ENCODE data around the gene NAA15. TPM values are rescaled to one million over a fixed set of nuclear protein-coding genes. Genes with fewer than 3 reads are reported as not detected.

Gene NAA15
- total RNA-seq, 4 donors from 2014 or later: 30.0 to 42.3 (median 33.2) TPM

DNA sequence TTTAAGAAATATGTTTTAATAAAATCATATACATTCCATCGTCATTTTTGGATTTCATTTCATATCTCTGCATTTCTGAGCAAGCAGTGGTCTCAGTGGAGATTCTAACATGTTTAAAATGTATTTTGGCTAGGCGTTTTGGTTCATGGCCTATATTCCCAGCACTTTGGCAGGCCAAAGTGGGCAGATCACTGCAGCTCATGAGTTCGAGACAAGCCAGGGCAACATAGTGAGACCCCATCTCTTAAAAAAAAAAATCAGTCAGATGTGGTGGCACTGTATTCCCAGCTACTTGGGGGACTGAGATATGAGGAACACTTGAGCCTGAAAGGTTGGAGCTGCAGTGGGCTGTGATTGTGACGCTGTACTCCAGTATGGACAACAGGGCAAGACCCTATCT lies 85.1 kb downstream of the NAA15 start:
- H3K27me3 ChIP-seq: no peaks in the 10 kb centered on the region
- TF ChIP-seq, protein P1, sequence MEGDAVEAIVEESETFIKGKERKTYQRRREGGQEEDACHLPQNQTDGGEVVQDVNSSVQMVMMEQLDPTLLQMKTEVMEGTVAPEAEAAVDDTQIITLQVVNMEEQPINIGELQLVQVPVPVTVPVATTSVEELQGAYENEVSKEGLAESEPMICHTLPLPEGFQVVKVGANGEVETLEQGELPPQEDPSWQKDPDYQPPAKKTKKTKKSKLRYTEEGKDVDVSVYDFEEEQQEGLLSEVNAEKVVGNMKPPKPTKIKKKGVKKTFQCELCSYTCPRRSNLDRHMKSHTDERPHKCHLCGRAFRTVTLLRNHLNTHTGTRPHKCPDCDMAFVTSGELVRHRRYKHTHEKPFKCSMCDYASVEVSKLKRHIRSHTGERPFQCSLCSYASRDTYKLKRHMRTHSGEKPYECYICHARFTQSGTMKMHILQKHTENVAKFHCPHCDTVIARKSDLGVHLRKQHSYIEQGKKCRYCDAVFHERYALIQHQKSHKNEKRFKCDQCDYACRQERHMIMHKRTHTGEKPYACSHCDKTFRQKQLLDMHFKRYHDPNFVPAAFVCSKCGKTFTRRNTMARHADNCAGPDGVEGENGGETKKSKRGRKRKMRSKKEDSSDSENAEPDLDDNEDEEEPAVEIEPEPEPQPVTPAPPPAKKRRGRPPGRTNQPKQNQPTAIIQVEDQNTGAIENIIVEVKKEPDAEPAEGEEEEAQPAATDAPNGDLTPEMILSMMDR (IDR thresholded peaks at IDR 0.05): no peak
- TF ChIP-seq EP300 (IDR thresholded peaks at IDR 0.05) (no peak), POLR2A (IDR thresholded peaks at IDR 0.05) (no peak)
- no peak for DNase-seq (ENCODE audit: low spot score in 2 of 2)
- no peaks in the 10 kb centered on the region for H3K4me1 ChIP-seq
- WGBS, 2 donors: 91 to 92% methylated on average over 4 of the region's 4 CpGs
- H3K36me3 ChIP-seq: peaks cover 0 to 49% (median 11%) of the 10 kb centered on the region in 3 donors
- no peak overlapping the region for H3K27ac ChIP-seq
- no peak overlapping the region for H3K4me3 ChIP-seq
- H3K9me3 ChIP-seq: no peaks in the 10 kb centered on the region

DNA sequence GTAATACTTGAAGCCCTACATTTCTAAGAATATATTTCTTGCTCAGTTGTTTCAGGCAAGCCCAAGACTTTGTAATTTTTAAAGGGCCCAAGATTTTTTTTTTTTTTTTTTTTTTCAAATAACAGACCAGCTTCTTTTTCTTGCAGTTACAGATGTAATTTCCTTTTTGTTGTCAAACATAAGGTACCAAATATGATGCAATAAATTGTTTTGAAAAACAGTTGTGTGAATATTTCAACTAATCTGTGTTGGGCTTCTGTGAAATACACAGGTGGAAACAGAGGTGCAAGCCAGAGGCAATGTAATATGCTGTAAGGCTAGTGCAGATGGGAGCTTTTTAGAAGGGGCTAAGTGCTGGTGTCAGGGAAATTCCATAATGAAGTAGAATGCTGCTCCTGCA lies 87.8 kb downstream of the NAA15 start:
- no peak overlapping the region for H3K4me3 ChIP-seq
- TF ChIP-seq EP300 (IDR thresholded peaks at IDR 0.05) (no peak), POLR2A (IDR thresholded peaks at IDR 0.05) (no peak)
- TF ChIP-seq, protein P1 (IDR thresholded peaks at IDR 0.05): no peak
- no peak for DNase-seq (ENCODE audit: low spot score in 2 of 2)

DNA sequence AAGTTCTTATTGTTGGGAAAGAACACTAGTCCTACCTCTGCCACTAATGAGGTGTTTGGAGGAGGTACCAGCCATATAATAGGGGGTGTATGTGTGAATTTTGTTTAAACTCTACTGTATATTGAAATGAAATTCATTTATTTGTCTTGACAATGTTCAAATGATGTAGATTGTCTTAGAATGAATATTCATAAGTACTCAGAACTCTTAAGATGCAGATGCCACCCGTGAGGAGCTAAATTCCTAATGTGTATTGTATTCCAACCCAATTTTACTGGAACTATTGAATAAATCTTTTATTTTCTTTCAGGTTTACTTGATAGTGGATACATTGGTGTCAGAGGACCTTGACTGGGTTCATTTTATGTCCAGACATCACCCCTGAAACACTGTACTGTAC lies 88.7 kb downstream of the NAA15 start:
- Histone ChIP-seq H3K36me3 (peaks cover 0 to 61% (median under 1%) of the 10 kb centered on the region in 3 donors), H3K9me3 (no peaks in the 10 kb centered on the region), H3K4me3 (no peak overlapping the region), H3K27me3 (no peaks in the 10 kb centered on the region), H3K27ac (no peak overlapping the region), H3K4me1 (no peaks in the 10 kb centered on the region)
- WGBS, 2 donors: 85 to 97% methylated on average over 1 of the region's 1 CpG
- no peak for TF ChIP-seq POLR2A (IDR thresholded peaks at IDR 0.05)
- TF ChIP-seq EP300 (IDR thresholded peaks at IDR 0.05): no peak
- TF ChIP-seq, protein P1 (IDR thresholded peaks at IDR 0.05): no peak
- no peak for DNase-seq (ENCODE audit: low spot score in 2 of 2)

More for the DNA sequence above, 87.8 kb downstream of the NAA15 start:
- no peaks in the 10 kb centered on the region for H3K4me1 ChIP-seq
- peaks cover 0 to 63% (median 10%) of the 10 kb centered on the region in 3 donors for H3K36me3 ChIP-seq
- H3K9me3 ChIP-seq: no peaks in the 10 kb centered on the region
- H3K27me3 ChIP-seq: no peaks in the 10 kb centered on the region
- H3K27ac ChIP-seq: no peak overlapping the region

DNA sequence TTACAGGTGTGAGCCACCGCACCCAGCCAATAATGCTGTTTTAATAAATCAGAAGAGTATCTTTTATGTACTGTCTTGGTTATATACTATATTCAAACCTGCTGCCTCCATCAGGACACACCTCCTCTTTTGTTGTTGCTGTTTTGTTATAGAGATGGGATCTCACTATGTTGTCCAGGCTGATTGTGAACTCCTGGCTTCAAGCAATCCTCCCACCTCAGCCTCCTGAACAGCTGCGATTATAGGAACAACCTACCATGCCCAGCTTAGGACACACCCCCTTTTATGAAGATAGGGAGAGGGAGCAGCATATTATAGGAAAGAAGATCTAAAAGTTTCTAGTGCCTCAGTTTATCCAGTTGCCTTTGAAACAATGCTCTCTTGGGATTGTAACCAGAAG lies 90.4 kb downstream of the NAA15 start:
- WGBS, 2 donors: 92 to 100% methylated on average over 2 of the region's 2 CpGs
- no peak for TF ChIP-seq POLR2A (IDR thresholded peaks at IDR 0.05)
- no peak for TF ChIP-seq EP300 (IDR thresholded peaks at IDR 0.05)
- TF ChIP-seq, protein P1 (IDR thresholded peaks at IDR 0.05): no peak

DNA sequence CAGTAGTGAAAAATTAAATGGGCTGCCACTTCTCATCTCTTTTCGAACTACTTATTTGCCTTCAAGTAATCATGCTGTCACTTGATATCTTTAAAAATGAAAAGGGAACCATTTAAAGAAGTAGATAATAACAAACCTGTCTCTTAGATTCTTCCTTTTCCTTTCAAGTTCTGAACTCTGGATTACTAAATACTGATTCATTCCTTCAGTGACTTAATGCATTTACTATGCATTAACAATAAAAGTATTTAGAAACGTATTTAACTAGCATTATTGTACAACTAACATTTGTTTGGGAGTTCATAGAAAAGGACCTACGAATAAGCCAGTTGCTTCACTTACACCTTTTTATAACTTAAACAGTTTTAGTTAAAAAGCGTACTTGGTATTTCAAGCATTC lies 91.5 kb downstream of the NAA15 start:
- Histone ChIP-seq H3K27ac (no peak overlapping the region), H3K27me3 (no peaks in the 10 kb centered on the region), H3K36me3 (peaks cover 0 to 66% (median 0%) of the 10 kb centered on the region in 3 donors), H3K4me3 (no peak overlapping the region), H3K4me1 (no peaks in the 10 kb centered on the region), H3K9me3 (no peaks in the 10 kb centered on the region)
- no peak for DNase-seq (ENCODE audit: low spot score in 2 of 2)
- 79 to 87% methylated on average over 4 of the region's 4 CpGs for WGBS, 2 donors
- no peak for TF ChIP-seq EP300 (IDR thresholded peaks at IDR 0.05)
- TF ChIP-seq POLR2A (IDR thresholded peaks at IDR 0.05): no peak
- TF ChIP-seq, protein P1 (IDR thresholded peaks at IDR 0.05): no peak

More for the DNA sequence above, 90.4 kb downstream of the NAA15 start:
- Histone ChIP-seq H3K36me3 (peaks cover 0 to 61% (median 0%) of the 10 kb centered on the region in 3 donors), H3K4me1 (no peaks in the 10 kb centered on the region), H3K27me3 (no peaks in the 10 kb centered on the region), H3K9me3 (no peaks in the 10 kb centered on the region), H3K27ac (no peak overlapping the region), H3K4me3 (no peak overlapping the region)
- no peak for DNase-seq (ENCODE audit: low spot score in 2 of 2)

All from tibial nerve (tissue), 4 donors.